Measurements from ENCODE around the gene ZNF646.

DNA sequence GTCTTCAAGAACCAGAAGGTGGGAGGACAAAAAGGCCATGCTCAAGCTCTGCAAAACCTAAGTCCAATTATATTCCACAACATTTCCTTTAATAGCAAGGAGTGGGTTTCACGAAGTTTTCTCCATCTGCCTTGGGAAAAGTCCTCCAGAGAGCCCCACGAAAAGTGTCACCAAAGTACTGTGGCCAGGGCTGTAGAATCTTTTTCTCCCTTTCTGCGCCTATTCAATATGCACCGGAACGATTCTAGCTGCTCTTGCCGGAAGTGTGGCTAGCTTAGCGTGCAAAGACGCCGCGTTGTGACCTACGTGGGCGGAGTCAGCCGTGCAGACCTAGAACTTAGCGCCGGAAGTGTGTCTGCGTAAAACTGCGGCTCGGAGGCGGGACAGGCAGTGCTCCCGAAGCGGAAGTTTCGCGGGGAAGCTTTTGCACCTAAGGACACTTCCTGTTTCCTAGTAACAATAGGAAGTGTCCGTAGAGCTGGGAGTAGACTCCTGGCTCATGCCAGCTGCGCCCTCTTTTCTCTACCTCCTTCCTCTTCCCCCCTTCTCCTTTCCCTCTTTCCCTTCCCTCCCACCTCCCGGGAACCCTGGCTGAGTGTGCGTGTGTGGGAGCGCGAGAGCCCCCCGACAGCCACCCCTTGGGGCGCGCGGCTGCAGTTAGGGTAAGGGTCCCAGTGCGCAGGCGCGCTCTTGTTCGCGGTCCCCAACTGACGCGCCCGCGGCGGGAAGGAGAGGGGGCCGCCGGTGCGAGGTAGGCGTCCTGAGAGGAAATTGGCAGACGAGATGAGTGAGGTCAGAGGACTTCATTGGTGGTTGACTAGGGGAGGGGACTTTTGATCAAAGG is at the start of gene ZNF646, which contains the start of gene ZNF668:
- TF ChIP-seq SP1 (IDR thresholded peaks at IDR 0.05): peak; percentile 73
- TF ChIP-seq RAD21 (IDR thresholded peaks at IDR 0.05): peak; percentile 51 to 63
- TF ChIP-seq, protein P1, sequence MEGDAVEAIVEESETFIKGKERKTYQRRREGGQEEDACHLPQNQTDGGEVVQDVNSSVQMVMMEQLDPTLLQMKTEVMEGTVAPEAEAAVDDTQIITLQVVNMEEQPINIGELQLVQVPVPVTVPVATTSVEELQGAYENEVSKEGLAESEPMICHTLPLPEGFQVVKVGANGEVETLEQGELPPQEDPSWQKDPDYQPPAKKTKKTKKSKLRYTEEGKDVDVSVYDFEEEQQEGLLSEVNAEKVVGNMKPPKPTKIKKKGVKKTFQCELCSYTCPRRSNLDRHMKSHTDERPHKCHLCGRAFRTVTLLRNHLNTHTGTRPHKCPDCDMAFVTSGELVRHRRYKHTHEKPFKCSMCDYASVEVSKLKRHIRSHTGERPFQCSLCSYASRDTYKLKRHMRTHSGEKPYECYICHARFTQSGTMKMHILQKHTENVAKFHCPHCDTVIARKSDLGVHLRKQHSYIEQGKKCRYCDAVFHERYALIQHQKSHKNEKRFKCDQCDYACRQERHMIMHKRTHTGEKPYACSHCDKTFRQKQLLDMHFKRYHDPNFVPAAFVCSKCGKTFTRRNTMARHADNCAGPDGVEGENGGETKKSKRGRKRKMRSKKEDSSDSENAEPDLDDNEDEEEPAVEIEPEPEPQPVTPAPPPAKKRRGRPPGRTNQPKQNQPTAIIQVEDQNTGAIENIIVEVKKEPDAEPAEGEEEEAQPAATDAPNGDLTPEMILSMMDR (IDR thresholded peaks at IDR 0.05; ENCODE audit: low read depth, low read length, missing input control): no peak

All from liver (tissue), 3 donors.